Skeletal muscle tissue (tissue), 4 donors: ENCODE results near the gene SEPTIN5. TPM values are rescaled to one million over a fixed set of nuclear protein-coding genes. Genes with fewer than 3 reads are reported as not detected.

Experiments used
- H3K27ac ChIP-seq: one replicate; pipeline ENCODE4 v1.7.0; 2013; ENCODE audit warnings: mild to moderate bottlenecking, low read depth, low read length, inconsistent platforms
- H3K27me3 ChIP-seq, 3 donors: one replicate each; pipeline ENCODE4 v1.7.0; 2013; ENCODE audit warnings: low read length in 3 of 3; ENCODE audit not compliant: control insufficient read depth in 3 of 3, insufficient read depth in 3 of 3
- H3K36me3 ChIP-seq, 3 donors: one replicate each; pipeline ENCODE4 v1.7.0; 2013; ENCODE audit warnings: low read length in 3 of 3; ENCODE audit not compliant: control insufficient read depth in 3 of 3, insufficient read depth in 3 of 3
- H3K4me1 ChIP-seq, 3 donors: one replicate each; pipeline ENCODE4 v1.7.0; 2013; ENCODE audit warnings: low read length in 3 of 3, mild to moderate bottlenecking in 3 of 3; ENCODE audit not compliant: control insufficient read depth in 3 of 3, insufficient read depth in 3 of 3
- H3K4me3 ChIP-seq, 3 donors: one replicate each; pipeline ENCODE4 v1.7.0; 2013; ENCODE audit warnings: low read length in 3 of 3
- H3K9ac ChIP-seq, 3 donors: one replicate each; pipeline ENCODE4 v1.7.0; 2013; ENCODE audit warnings: low read length in 3 of 3, mild to moderate bottlenecking in 3 of 3, moderate library complexity in 2 of 3, low read depth in 1 of 3
- H3K9me3 ChIP-seq, 3 donors: one replicate each; pipeline ENCODE4 v1.7.0; 2013; ENCODE audit warnings: low read length in 3 of 3; ENCODE audit not compliant: control insufficient read depth in 3 of 3
- total RNA-seq: library from RNA; depleted of rRNA; stranded (reverse); fragments of >200 nt; gene quantifications from one replicate; pipeline ENCODE4 v1.2.3, GENCODE V29; 2014
- donor health status: Osteomylitis.

The SEPTIN5 gene
- total RNA-seq, 1 donor from 2014 or later = 28.7 TPM

DNA sequence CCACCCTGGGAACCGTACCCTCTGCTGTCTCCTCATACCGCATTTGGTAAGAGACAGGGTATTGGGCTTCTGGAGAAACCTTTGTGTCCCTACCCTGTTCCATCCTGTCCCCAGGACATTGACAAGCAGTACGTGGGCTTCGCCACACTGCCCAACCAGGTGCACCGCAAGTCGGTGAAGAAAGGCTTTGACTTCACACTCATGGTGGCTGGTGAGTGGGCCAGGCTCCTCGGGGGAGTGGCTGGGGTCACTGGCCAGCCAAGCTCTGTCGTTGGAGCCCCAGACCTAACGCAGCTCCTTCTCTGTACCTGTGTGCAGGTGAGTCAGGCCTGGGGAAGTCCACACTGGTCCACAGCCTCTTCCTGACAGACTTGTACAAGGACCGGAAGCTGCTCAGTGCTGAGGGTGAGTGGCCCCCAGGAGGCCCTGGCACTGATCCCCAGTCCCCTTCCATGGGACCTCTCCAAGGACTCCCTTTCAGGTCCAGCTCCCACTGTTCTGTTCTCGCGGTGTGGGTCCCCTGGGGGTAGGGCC is 5.3 kb downstream of the SEPTIN5 start:
- Histone ChIP-seq H3K9ac (peak overlapping the region in 2 of 3 donors; percentile 32 to 74), H3K27me3 (peaks cover 8 to 28% (median 12%) of the 10 kb centered on the region in 3 donors), H3K4me1 (peaks cover 13 to 31% (median 29%) of the 10 kb centered on the region in 3 donors), H3K4me3 (peak overlapping the region in 1 of 3 donors; percentile 71), H3K9me3 (no peaks in the 10 kb centered on the region), H3K27ac (no peak overlapping the region), H3K36me3 (peaks cover 0 to 3% (median 2%) of the 10 kb centered on the region in 3 donors)

DNA sequence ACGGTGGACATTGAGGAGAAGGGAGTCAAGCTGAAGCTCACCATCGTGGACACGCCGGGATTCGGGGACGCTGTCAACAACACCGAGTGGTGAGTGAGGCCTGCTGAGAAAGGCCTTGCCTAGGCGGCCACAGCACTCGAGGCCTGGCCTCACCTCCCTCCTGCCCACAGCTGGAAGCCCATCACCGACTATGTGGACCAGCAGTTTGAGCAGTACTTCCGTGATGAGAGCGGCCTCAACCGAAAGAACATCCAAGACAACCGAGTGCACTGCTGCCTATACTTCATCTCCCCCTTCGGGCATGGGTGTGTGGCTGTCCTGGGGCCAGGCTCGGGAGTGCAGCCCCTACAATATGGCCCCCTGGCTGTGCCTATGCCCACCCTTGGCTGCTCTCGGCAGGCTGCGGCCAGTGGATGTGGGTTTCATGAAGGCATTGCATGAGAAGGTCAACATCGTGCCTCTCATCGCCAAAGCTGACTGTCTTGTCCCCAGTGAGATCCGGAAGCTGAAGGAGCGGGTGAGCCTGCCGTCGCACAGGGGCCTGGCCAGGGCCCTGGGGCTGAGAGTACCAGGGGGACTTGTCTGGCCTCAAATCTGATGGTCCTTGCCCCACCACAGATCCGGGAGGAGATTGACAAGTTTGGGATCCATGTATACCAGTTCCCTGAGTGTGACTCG is 6.0 kb downstream of the SEPTIN5 start:
- H3K27ac ChIP-seq = no peak overlapping the region
- H3K27me3 ChIP-seq = peaks cover 11 to 31% (median 19%) of the 10 kb centered on the region in 3 donors
- H3K9me3 ChIP-seq = no peaks in the 10 kb centered on the region
- peaks cover 0 to 3% (median 2%) of the 10 kb centered on the region in 3 donors for H3K36me3 ChIP-seq
- no peak overlapping the region for H3K9ac ChIP-seq
- peaks cover 7 to 25% (median 24%) of the 10 kb centered on the region in 3 donors for H3K4me1 ChIP-seq
- H3K4me3 ChIP-seq = no peak overlapping the region

DNA sequence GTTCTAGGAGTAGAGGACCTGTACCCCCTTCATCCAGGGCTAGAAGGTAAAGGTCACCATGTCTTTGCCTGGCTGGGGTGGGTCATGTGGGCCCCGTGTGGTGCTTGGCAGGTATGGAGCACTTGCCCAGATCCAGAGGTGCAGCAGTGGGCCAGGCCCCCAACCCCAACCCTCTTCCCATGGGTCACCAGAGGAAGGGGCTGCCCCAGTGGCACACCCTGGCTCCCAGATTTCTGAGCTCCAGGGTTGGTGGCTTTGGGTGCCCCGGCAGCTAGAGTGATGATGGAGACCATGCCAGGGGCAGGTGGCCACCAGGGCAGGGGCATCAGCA is 6.7 kb downstream of the SEPTIN5 start:
- Histone ChIP-seq H3K27ac (no peak overlapping the region), H3K4me1 (peaks cover 7 to 25% (median 22%) of the 10 kb centered on the region in 3 donors), H3K4me3 (no peak overlapping the region)

DNA sequence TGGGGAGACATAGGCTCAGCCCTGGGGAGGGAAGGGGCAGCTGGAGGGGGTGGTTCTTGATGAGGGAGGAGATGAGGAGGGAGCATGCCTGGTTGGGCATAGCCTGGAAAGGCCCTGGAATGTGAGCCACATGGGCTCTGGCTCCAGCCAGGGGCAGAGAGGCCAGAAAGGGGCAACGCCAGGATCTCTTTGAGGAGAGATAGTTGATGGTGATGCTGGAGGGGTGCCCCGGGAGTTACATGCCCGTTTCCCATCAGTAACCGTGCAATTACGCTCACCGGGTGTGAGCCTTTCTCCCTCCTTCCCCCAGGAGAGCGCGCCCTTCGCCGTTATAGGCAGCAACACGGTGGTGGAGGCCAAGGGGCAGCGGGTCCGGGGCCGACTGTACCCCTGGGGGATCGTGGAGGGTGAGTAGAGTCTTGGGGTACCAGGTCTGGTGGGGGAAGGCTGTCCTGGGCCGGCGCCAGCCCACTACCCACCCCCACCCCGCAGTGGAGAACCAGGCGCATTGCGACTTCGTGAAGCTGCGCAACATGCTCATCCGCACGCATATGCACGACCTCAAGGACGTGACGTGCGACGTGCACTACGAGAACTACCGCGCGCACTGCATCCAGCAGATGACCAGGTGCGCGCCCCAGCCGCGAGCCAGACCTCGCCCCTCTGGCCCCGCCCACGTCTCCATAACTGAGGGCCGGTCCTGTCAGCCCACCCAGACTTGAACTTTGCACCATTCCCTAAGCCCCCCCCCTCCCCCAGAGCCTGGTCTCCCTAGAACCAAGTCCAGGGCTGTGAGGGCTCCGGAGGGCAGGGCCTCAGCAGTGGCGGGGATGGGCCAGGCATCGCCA is 7.3 kb downstream of the SEPTIN5 start:
- Histone ChIP-seq H3K27me3 (peaks cover 13 to 32% (median 21%) of the 10 kb centered on the region in 3 donors), H3K36me3 (peaks cover 0 to 3% (median 2%) of the 10 kb centered on the region in 3 donors), H3K4me3 (no peak overlapping the region), H3K4me1 (peaks cover 7 to 25% (median 21%) of the 10 kb centered on the region in 3 donors), H3K27ac (no peak overlapping the region), H3K9ac (no peak overlapping the region), H3K9me3 (no peaks in the 10 kb centered on the region)

More for the DNA sequence above, 6.7 kb downstream of the SEPTIN5 start:
- H3K9ac ChIP-seq = no peak overlapping the region
- peaks cover 13 to 34% (median 21%) of the 10 kb centered on the region in 3 donors for H3K27me3 ChIP-seq
- no peaks in the 10 kb centered on the region for H3K9me3 ChIP-seq
- H3K36me3 ChIP-seq = peaks cover 0 to 3% (median 2%) of the 10 kb centered on the region in 3 donors

DNA sequence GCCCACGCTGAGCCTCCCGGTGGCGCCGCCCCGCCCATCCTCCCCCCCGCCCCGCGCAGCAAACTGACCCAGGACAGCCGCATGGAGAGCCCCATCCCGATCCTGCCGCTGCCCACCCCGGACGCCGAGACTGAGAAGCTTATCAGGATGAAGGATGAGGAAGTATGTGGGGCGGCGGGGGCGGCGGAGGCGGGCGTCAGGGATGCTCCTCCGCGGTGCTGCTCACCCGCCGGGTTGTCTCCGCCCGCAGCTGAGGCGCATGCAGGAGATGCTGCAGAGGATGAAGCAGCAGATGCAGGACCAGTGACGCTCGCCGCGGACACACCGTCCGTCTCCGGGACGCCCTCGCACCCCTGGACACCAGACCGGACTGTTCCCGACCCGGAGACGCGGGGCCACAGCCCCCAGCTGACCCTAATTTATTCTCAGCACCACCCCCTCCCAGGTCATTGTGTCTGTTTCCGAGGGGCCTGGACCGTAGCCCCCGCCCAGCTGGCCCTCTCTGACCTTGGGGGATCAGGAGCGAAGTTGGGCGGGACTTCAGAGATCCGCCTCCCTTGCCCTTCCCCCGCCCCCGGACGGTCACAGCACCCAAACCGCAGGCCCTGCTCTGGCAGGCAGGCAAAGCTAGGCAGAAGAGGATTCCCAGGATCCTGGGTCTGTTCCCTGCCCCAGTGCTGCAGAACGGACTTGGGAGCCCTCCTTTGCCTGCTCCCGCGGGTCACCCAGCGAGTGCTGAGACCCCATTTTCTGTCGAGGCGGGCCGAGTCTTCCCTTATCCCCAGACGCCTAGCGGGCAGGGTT is 8.1 kb downstream of the SEPTIN5 start:
- Histone ChIP-seq H3K9me3 (no peaks in the 10 kb centered on the region), H3K4me3 (no peak overlapping the region), H3K36me3 (peaks cover 0 to 3% (median 2%) of the 10 kb centered on the region in 3 donors), H3K9ac (no peak overlapping the region), H3K27ac (no peak overlapping the region), H3K4me1 (peaks cover 4 to 22% (median 17%) of the 10 kb centered on the region in 3 donors), H3K27me3 (peaks cover 13 to 32% (median 21%) of the 10 kb centered on the region in 3 donors)

DNA sequence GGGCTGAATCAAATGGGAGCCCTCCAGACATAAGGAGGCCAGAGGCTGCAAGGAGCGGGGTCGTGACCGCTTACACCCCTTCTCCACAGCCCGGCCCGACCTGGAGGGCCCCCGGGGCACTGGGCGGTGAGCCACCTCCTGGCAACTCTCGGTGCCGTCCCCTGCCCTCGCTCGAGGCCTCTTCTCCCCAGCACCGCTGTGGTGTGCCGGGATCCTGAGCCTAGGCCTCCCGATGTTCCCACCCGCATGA is 8.6 kb downstream of the SEPTIN5 start:
- Histone ChIP-seq H3K36me3 (peaks cover 0 to 3% (median 2%) of the 10 kb centered on the region in 3 donors), H3K4me1 (peaks cover 0 to 16% (median 11%) of the 10 kb centered on the region in 3 donors), H3K9me3 (no peaks in the 10 kb centered on the region), H3K9ac (no peak overlapping the region), H3K27ac (no peak overlapping the region), H3K4me3 (no peak overlapping the region), H3K27me3 (peaks cover 13 to 32% (median 21%) of the 10 kb centered on the region in 3 donors)

DNA sequence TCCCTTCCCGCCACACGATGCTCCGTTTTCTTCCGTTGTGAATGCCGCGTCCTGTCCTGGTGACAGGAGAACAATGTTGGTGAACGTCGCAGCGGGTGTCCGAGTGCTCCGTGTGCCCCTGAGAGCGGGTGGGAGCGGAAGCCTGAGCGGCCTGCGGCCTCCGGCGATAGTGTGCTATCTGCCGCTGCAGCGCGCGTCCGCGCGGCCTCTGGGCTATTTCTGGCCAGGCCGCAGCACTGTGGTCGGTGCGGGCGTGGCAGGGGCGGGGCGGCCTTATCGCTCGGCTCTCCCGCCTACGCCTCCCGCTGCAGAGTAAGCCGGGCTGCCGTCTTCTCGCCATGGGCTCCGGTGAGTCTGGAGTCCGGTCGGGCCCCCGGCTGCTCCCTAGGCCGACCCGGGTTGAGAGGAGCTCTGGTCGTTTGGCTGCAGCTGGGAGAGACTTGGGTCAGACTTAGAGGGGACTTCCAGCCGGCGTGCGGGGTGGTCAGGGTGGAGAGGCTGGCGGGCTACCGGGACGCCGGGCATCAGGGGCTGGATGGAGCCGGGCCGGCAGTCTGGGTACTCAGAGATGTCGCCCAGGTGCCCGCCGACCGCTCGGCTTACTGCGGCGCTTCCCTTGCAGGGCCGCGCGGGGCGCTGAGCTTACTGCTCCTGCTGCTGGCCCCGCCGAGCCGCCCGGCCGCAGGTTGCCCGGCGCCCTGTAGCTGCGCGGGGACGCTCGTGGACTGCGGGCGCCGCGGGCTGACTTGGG is 9.1 kb downstream of the SEPTIN5 start, which contains the start of gene GP1BB:
Gene GP1BB (plus strand): TSS at position 308 of the 751 bp plus-strand sequence. CDS start 31 bp downstream, at position 339.
- Histone ChIP-seq H3K9me3 (no peaks in the 10 kb centered on the region), H3K27me3 (peaks cover 13 to 32% (median 21%) of the 10 kb centered on the region in 3 donors), H3K4me1 (peaks cover 0 to 15% (median 10%) of the 10 kb centered on the region in 3 donors), H3K27ac (no peak within 1 kb of the TSS), H3K9ac (no peak within 1 kb of the TSS), H3K4me3 (no peak within 1 kb of the TSS), H3K36me3 (peaks cover 0 to 3% (median 2%) of the 10 kb centered on the region in 3 donors)

DNA sequence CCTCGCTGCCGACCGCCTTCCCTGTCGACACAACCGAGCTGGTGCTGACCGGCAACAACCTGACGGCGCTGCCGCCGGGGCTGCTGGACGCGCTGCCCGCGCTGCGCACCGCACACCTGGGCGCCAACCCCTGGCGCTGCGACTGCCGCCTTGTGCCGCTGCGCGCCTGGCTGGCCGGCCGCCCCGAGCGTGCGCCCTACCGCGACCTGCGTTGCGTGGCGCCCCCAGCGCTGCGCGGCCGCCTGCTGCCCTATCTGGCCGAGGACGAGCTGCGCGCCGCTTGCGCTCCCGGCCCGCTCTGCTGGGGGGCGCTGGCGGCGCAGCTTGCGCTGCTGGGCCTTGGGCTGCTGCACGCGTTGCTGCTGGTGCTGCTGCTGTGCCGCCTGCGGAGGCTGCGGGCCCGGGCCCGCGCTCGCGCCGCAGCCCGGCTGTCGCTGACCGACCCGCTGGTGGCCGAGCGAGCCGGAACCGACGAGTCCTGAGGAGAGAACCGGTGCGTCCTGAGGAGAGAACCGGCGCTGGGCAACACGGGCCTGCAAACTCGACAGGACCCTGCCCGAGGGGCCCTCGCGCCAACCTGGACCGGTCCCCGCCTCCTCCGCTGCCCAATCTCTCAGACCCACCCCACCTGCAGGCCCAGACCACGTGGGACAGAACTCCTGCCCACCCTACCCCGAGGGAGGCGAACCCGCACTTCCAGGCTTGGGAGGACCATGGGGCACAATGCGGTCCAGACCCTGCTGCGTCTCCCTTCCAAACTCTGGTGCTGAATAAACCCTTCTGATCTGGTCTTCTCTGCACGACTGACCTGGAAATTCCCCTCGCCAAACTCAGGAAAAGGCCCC is 9.9 kb downstream of the SEPTIN5 start:
- H3K9ac ChIP-seq = no peak overlapping the region
- peaks cover 13 to 32% (median 21%) of the 10 kb centered on the region in 3 donors for H3K27me3 ChIP-seq
- peaks cover 0 to 8% (median 5%) of the 10 kb centered on the region in 3 donors for H3K4me1 ChIP-seq
- H3K27ac ChIP-seq = no peak overlapping the region
- H3K36me3 ChIP-seq = peaks cover 0 to 3% (median 2%) of the 10 kb centered on the region in 3 donors
- H3K4me3 ChIP-seq = no peak overlapping the region
- H3K9me3 ChIP-seq = no peaks in the 10 kb centered on the region
